Stimulated activated CD4-positive, alpha-beta T cell treated with anti-CD3 and anti-CD28 coated beads, Interleukin-15, amount 100 ng/mL, for 24 hours (primary cell): ENCODE measurements around the gene AGAP1.
A peak's percentile ranks its signal among the peaks of the same experiment; 100 is the strongest.

Experiments used
- DNase-seq: peaks from one replicate; pipeline ENCODE4 v3.0.0-alpha.2; 2020

Gene AGAP1

GRCh38 chr2:235492850-235493344, 946 bp upstream of the AGAP1 start:
- DNase-seq, result no peak

- DNase-seq, result no peak
These were observed 455 bp upstream of the AGAP1 start for GRCh38 chr2:235493402-235493774.

- DNase-seq, result peak; percentile 35
These were observed 1.0 kb downstream of the AGAP1 start for GRCh38 chr2:235494716-235495372.

GRCh38 chr2:235495373-235496238, 1.8 kb downstream of the AGAP1 start:
- DNase-seq, result no peak

DNA sequence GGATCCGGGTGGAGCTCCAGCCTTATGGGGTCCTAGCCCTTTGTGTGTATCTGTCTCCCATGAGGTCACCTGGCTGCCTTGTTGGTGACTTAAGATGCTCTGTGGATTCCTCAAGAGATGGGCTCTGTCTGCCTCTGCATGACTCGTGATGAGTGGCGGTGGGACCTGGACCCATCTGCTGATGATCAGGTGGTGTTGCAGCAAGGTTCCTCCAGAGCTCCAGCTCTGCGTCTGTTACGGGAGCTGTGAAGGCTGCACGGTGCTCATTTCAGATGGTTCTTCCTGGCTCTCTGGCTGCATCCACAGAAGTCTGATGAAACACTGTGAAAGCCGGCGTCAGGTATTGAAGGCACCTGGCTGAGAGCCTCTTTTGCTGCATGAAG, 2.4 kb downstream of the AGAP1 start:
- DNase-seq, result no peak

DNA sequence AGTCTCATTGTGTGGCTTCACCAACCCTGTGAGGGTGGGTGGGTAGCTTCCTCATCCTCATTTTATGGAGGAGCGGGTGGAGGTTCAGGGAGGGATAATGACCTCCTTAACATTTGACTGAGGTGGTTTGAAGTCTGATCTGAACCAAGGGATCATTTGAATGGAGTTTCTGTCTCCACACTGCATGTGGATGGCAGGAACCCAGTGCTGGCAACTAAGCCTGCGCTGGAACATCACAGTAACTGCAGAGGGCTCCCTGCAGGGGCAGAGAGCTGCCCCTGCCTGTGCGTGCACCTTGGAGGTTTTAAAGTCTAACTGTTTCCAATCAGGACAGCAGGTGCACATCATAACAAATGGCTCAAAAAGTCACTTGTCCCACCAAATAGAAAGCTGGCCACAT, 3.3 kb downstream of the AGAP1 start:
- no peak for DNase-seq

DNA sequence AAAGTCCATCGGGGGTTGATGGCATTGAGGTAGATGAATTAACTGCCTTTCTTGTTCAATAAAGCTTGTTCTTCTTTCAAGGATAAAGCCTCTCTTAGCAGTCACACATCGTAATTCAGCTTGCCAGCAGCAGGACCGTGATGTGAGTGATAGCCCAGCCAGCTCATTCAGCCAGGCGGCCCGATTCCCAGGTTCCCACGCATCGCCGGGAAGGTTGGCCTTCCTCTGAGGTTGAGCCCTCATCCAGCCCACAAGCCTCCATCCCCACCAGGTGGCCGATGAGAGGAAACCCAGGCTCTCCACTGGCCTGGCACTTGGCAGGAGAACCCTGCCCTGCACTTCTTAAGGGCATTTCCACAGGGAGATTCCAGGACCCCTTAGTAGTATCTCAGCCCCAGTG, 4.7 kb downstream of the AGAP1 start:
- DNase-seq, result no peak

DNA sequence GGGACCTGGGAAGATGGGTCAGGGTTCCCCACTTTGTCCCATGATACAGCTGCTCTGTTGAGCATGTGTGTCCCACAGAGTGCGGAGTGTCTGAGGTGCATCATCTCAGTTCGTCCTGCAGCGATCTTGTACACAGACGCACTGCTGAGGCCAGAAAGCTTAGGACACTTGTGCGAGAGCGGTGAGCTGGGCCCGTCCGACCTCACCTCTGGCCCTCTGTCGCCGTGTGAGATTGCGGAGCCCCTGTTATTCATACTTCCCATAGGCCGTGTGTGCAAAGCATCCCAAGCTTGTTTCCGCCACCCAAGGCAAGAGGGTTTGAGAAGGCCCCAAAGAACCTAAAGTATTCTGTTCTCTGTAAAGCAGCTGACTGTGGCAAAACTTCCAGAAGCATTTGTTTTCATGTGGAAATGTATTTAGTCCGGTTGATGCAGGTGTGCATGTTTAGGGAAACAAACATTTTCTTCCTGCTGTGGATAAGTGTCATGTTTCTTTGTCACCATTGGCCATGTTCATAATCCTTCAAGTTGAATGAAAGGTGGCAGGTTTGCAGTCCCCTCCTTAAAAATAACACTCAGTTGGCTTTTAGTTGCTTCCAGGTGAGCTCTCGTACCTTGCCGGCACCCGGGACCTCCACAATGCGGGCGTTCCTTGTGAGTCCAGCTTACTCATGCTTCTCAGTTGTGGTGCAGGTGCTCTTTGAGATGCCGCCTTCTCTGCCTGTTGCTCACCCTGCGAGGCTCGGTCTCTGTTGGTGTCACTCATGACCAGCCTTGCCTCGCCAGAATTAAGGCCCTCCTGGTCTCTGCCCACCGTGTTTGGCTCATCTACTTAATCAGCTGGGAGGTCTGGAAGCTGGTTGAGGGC, 5.3 kb downstream of the AGAP1 start:
- DNase-seq, result no peak

DNA sequence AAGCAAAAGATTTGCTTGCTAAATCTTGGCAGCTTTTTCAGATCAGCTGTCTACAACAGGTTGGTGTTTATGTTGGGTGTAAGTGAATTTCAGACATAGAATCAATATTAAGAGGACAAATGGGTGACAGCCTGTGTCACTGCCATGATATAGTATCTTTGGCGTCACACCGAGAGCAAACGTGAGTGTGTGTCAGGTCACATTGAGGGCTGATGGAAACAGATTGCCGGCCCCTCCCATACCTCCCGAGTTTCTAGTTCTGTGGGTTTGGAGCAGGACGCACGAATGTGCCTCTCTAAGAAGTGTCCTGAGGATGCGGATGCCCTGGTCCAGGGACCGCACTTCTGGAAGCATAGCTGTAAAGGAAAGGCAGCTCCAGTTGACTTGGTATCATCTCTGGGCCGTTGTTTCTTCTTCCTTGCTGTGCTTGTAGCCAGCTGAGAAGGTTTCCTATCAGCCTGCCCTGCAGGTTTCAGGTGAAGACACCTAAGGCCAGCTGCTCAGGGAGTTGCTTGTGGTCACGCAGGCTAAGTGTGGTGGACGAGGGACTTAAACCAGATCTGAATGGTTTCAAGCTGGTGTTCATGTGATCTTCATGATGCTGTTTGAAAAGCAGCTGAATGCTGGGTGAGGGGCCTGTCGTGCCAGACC, 6.4 kb downstream of the AGAP1 start:
- DNase-seq, result no peak

DNA sequence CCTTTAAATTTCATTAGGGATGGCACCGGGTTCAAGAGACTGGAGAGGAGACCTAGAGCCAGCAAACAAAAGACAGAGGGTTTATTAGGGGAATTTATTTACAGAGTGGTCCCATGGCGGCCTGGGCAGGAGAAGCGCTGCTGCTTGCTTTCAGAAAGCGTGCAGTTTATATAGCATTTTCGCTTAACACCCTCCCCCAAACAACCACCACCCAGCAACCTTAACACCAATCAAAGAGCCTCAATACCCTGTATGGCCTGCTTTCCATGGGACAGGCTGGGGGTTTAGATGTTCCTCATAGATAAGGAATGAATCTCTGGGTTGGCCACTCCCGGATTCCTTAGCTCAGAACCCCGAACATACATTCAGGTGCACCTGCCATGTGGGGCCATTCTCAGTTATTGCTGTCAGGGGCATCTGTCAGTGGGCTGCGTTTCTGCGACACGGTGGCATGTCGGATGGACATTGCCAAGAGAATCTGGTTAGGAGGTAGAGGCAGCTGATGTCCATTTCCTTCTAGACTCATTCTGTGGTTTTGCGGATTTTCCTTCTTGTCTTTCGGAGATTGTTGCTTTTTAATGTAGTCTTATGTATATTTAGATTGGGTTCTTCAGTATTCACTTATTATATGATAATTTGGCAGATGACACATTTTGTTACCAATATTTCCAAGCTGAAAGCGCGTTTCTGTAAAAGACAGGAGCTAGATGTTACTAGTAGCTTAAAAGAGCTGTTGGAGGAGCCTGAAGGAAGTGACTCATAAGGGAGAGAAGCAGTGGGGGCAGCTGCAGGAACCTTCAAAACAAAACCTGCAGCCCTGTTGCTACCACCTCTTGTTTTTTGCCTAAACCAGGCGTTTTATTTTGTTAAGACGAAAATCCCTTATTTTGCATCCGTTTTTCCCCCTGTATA, 7.2 kb downstream of the AGAP1 start:
- DNase-seq, result peak; percentile 14

DNA sequence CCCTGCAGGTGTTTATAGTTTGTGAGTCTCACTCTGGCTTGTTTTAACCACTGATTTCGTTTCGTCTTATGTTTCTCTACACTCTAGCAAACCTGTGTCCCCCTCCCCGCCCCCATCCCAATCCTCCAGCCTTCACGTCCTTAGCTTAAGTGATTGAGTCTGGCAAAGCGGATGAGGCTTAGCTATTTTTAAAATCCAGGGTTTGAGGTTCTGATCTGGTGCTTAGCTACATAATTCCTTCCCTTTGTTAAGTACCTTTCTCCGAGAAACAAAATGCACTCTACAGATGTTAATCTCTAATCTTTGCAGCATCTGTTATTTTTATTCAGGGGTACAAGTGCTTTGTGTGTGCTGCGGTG, 7.8 kb downstream of the AGAP1 start:
- no peak for DNase-seq

DNA sequence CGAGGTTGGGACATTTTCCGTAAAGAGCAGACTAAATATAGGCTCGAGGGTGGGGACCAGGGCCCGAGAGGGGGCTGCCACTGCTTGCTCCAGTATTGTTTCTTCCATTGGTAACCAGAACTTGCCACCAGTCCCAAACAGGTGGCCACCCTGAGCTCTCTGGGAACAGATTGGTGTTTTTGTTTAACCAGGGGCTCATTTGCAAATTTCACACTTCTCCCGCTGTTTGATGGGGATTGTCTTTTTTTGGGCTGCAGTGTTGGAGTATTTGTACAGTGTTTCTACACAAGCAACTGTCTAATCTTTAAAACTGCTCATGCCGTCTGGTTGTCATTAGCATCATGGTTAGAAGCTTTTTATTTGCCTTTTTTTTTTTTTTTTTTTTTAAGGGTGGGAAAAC, 8.5 kb downstream of the AGAP1 start:
- DNase-seq, result no peak

DNA sequence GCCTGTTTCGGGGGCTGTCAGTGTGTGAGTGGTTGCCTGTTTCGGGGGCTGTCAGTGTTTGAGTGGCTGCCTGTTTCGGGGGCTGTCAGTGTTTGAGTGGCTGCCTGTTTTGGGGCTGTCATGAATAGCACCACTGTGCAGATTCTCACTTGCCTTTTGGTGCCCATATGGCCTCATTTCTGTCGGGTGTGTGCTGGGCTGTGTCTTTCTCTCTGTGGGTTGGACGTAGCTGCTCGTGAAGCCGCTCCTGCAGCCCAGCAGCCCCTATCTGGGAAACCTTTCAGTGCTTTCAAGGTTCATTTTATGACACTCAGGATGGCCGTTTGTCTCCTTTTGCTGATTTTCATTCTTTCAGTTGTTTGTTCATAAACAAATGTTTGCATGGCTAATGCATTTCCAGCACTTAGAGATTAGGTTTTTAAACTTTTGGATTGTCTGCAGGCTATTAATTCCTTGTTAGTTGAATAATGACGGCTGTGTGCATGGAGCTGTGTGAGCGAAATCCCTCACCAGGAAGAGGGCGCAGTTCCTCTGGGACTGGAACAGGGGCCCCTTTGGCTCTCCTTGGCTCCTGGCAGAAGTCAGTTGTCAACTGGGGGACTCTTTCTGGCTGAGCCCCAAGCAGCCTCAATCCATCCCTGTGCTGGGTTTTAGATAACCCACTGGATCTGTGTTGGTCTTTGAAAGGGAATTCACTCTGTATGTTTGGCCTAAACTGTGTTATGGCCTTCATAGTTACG, 10.8 kb downstream of the AGAP1 start:
- DNase-seq, result no peak

DNA sequence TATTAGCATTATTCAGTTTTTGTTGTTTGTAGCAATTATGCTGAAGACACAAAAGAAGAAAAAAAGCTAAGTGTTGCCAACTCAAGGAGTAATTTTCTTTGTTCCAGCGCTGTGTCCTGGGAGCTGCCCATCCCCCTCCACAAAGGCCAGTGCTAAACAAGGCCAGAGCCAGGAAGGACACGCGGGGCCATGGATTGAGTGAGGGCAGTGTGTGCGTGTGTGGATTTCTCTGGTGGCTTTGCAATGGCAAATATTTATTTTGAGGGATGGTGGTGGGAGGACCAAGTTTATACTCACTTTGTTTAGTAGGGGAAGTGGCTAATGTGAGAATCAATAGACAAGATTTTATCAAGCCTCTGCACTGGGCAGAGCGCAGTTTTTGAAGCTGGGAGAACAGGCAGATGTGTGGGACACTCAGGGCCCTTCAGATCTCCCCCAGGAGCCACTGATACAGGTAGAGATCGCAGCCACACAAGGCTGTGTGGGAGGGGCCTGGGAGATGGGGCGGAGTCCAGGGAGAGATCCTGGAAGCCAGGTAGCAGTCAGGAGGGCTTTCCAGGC, 11.4 kb downstream of the AGAP1 start:
- DNase-seq, result no peak

- DNase-seq, result no peak
These were observed 12.6 kb downstream of the AGAP1 start for GRCh38 chr2:235506291-235506996.

DNA sequence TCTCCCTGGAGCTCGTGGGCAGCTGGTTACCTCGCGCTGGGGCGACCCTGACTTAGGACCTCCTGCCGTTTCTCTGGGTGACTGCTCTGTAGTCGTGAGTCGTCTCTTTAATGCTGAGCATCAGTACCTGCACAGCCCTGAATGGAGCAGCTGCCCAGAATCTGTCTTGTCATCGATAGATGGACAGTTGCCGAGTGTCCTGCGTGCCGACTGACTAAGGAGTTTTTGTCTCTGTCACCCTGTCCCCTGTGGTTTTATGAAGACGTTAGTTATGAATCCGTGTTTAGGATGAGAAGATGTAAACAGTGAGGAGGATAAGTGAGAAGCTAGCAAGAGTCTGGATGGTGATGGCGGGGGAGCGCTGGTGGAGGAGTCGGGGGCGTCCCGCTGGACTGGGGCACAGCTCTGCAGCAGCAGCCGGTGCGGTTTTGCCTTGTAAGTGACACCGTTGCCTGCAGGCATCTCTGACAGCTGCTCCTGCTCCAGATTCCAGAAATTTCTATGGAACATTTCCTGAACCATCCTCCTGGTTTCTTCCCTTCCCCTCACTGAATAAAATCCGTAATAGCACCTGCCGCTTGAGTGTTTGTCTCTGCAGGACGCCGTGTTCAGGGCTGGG, 13.3 kb downstream of the AGAP1 start:
- DNase-seq, result no peak

- no peak for DNase-seq
These were observed 14.1 kb downstream of the AGAP1 start for GRCh38 chr2:235507928-235508327.

DNA sequence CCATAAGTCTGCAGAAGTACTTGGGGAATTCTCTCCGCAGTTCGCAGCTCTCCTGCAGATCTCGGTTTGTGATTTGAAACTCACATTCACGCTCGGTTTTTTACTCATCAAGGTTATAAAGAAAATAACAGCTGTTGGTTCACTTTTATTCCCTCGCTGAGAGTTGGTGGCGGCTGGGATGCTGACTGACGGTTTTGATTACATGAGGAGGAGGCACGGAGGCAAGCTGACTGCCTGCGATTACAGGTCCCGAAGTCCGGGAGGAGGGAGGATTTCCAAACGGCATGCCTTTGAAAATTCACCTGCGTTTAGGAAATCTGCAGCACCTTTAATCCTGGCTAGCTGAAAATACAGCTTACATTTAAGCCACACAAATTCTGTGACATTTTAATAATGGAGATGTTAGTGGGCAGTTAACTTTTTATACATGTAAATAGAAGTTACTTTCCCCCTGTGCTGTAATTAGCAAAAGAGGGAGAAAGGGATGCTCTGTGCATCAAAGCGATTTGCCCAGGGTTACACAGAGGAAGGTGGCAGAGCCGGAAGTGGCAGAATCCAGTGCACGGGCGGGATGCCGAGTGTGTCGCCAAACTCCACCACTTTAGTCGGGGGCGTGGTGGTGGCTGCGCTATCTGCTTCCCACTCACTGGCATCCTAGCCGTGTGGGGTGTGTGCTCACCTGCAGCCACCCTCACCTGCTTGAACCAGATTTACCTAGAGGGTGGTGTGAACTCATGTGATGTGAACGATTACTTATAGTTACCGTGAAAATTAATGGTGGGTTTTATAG, 14.7 kb downstream of the AGAP1 start:
- DNase-seq, result no peak

DNA sequence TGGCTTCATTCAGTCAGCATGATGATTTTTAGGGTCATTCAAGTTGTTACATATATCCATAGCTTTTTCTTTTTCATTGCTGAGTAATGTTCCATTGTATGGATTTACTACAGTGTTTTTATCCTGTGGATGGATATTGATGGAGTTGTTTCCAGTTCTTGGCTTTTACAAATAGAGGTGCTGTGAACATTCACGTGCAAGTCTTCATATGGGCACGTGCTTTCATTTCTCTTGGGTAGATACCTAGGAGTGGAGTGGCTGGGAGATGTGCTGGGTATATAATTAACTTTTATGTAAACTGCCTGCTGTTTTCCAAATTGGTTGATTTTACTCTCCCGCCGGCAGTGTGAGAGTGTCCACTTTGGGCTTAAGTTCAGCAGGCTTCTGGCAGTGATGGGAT, 16.5 kb downstream of the AGAP1 start:
- no peak for DNase-seq
